Left lung (tissue), 10 donors: ENCODE results near the gene DLL1. TPM values are rescaled to one million over a fixed set of nuclear protein-coding genes. Genes with fewer than 3 reads are reported as not detected.

ENCODE experiments used
- ATAC-seq: fragments of 200-7000 bp; cut with Tn5 transposase; one replicate; pipeline ENCODE4 v1.9.1; 2020; ENCODE audit warnings: moderate library complexity
- DNase-seq, 4 donors: peaks; one replicate each; pipeline ENCODE4 v3.0.0-alpha.2; 2013 to 2020
- H3K27ac ChIP-seq, 2 donors: fragments of 200-600 bp; sonication (generic) in 1 of 2; one replicate each; pipeline versions ENCODE4 v1.5.0 to v1.8.0; 2020 to 2021
- H3K27me3 ChIP-seq, 2 donors: fragments of 200-600 bp; sonication (generic) in 1 of 2; one replicate each; pipeline versions ENCODE4 v1.5.0 to v1.8.0; 2020 to 2021
- H3K36me3 ChIP-seq, 2 donors: fragments of 200-600 bp; sonication (generic) in 1 of 2; one replicate each; pipeline versions ENCODE4 v1.5.0 to v1.8.0; 2020 to 2021
- H3K4me1 ChIP-seq, 2 donors: fragments of 200-600 bp; one replicate each; pipeline ENCODE4 v1.8.0; 2021
- H3K4me3 ChIP-seq, 2 donors: fragments of 200-600 bp; sonication (generic) in 1 of 2; one replicate each; pipeline versions ENCODE4 v1.5.0 to v1.8.0; 2020 to 2021; ENCODE audit warnings: mild to moderate bottlenecking in 1 of 2
- H3K9me3 ChIP-seq, 2 donors: fragments of 200-600 bp; sonication (generic) in 1 of 2; one replicate each; pipeline versions ENCODE4 v1.5.0 to v1.8.0; 2020 to 2021
- intact Hi-C, 2 donors: fragments of 100-400 bp; cut with DNase I; formaldehyde crosslinking; loops; one replicate each; pipeline versions ENCODE4 v1.11.2 to v1.14.2; 2022
- polyA plus RNA-seq, 6 donors: library from polyadenylated mRNA; unstranded; fragments of 120-200 nt; gene quantifications; one replicate each; pipeline ENCODE4 v1.2.1, GENCODE V29; 2013; ENCODE audit not compliant: insufficient read length in 6 of 6
- total RNA-seq, 2 donors: library from RNA; stranded (reverse); fragmentation: NEBNext Ultra II Directional; extraction: Animal tissue kit (Norgen Biotek cat#: 25700); gene quantifications; one replicate each; pipeline ENCODE4 v1.2.1, GENCODE V29; 2021
- TF ChIP-seq, protein P1 (sequence below), 2 donors: fragments of 200-600 bp; sonication (generic) in 1 of 2; IDR thresholded peaks; one replicate each; pipeline versions ENCODE4 v1.5.0 to v1.8.0; 2021; ENCODE audit warnings: antibody characterized with exemption in 2 of 2
- donor health status: DM: no; HTN: yes; CAD: no.
- donor health status: DM: no; HTN: no; CAD: no.

Gene DLL1
- total and polyA plus RNA-seq, 8 donors = 6.3 to 12.8 (median 10.2) TPM

GRCh38 chr6:170292407-170293158 lies 1.7 kb upstream of the DLL1 start:
- intact Hi-C loops = loop anchor here in 1 of 2 donors (10.0 kb wide), 1 partner anchor 458 kb away; no protein-coding TSS in a partner anchor
- ATAC-seq = no peak
- Histone ChIP-seq H3K4me3 (no peak overlapping the region), H3K9me3 (no peaks in the 10 kb centered on the region), H3K4me1 (peaks cover 32 to 83% of the 10 kb centered on the region in 2 donors), H3K36me3 (peaks cover 0 to 7% of the 10 kb centered on the region in 2 donors), H3K27me3 (peaks cover 77 to 100% of the 10 kb centered on the region in 2 donors), H3K27ac (no peak overlapping the region)
- TF ChIP-seq, protein P1, sequence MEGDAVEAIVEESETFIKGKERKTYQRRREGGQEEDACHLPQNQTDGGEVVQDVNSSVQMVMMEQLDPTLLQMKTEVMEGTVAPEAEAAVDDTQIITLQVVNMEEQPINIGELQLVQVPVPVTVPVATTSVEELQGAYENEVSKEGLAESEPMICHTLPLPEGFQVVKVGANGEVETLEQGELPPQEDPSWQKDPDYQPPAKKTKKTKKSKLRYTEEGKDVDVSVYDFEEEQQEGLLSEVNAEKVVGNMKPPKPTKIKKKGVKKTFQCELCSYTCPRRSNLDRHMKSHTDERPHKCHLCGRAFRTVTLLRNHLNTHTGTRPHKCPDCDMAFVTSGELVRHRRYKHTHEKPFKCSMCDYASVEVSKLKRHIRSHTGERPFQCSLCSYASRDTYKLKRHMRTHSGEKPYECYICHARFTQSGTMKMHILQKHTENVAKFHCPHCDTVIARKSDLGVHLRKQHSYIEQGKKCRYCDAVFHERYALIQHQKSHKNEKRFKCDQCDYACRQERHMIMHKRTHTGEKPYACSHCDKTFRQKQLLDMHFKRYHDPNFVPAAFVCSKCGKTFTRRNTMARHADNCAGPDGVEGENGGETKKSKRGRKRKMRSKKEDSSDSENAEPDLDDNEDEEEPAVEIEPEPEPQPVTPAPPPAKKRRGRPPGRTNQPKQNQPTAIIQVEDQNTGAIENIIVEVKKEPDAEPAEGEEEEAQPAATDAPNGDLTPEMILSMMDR (IDR thresholded peaks at IDR 0.05) = no peak
- DNase-seq = no peak

GRCh38 chr6:170292111-170292406 lies 1.2 kb upstream of the DLL1 start:
- H3K4me3 ChIP-seq = peak overlapping the region in 1 of 2 donors; percentile 73
- no peak for ATAC-seq
- intact Hi-C loops = loop anchor here in 1 of 2 donors (10.0 kb wide), 1 partner anchor 457 kb away; no protein-coding TSS in a partner anchor
- TF ChIP-seq, protein P1 (IDR thresholded peaks at IDR 0.05) = no peak
- peaks cover 32 to 83% of the 10 kb centered on the region in 2 donors for H3K4me1 ChIP-seq
- H3K9me3 ChIP-seq = no peaks in the 10 kb centered on the region
- H3K36me3 ChIP-seq = peaks cover 0 to 11% of the 10 kb centered on the region in 2 donors
- DNase-seq = no peak
- peaks cover 74 to 100% of the 10 kb centered on the region in 2 donors for H3K27me3 ChIP-seq
- H3K27ac ChIP-seq = no peak overlapping the region

- intact Hi-C loops = loop anchor here in 1 of 2 donors (10.0 kb wide), 1 partner anchor 457 kb away; no protein-coding TSS in a partner anchor
- TF ChIP-seq, protein P1 (IDR thresholded peaks at IDR 0.05) = no peak
- no peaks in the 10 kb centered on the region for H3K9me3 ChIP-seq
- ATAC-seq (peak; percentile 41), DNase-seq (peak in 2 of 4 donors; percentile 70 to 84)
- H3K4me1 ChIP-seq = peaks cover 27 to 79% of the 10 kb centered on the region in 2 donors
- peak overlapping the region in 1 of 2 donors; percentile 48 for H3K27ac ChIP-seq
- peaks cover 0 to 11% of the 10 kb centered on the region in 2 donors for H3K36me3 ChIP-seq
- peak overlapping the region; percentile 59 to 73 for H3K4me3 ChIP-seq
- peaks cover 69 to 100% of the 10 kb centered on the region in 2 donors for H3K27me3 ChIP-seq
Measured at GRCh38 chr6:170291271-170292110, 613 bp upstream of the DLL1 start.

- no peak for ATAC-seq
- H3K27me3 ChIP-seq = peaks cover 53 to 100% of the 10 kb centered on the region in 2 donors
- intact Hi-C loops = loop anchor here in 1 of 2 donors (10.0 kb wide), 1 partner anchor 455 kb away; no protein-coding TSS in a partner anchor
- peak overlapping the region; percentile 53 to 73 for H3K27ac ChIP-seq
- TF ChIP-seq, protein P1 (IDR thresholded peaks at IDR 0.05) = no peak
- peak in 1 of 4 donors; percentile 79 for DNase-seq
- no peaks in the 10 kb centered on the region for H3K9me3 ChIP-seq
- peaks cover 13 to 74% of the 10 kb centered on the region in 2 donors for H3K4me1 ChIP-seq
- H3K36me3 ChIP-seq = peaks cover 0 to 15% of the 10 kb centered on the region in 2 donors
- H3K4me3 ChIP-seq = peak overlapping the region; percentile 59 to 73
Measured at GRCh38 chr6:170289951-170290295, 955 bp downstream of the DLL1 start.
